Measurements from ENCODE around the gene FBXW8. TPM values are rescaled to one million over a fixed set of nuclear protein-coding genes. Genes with fewer than 3 reads are reported as not detected.

Gene FBXW8
- total RNA-seq, 4 donors from 2014 or later: 9.1 to 19.0 (median 13.5) TPM

GRCh38 chr12:117047810-117048584, 137.2 kb downstream of the FBXW8 start:
- Histone ChIP-seq H3K9me3 (no peaks in the 10 kb centered on the region), H3K27me3 (peaks cover 8% of the 10 kb centered on the region), H3K27ac (no peak overlapping the region), H3K36me3 (no peaks in the 10 kb centered on the region), H3K4me1 (peaks cover 8% of the 10 kb centered on the region), H3K4me3 (no peak overlapping the region)
- TF ChIP-seq CTCF (IDR thresholded peaks at IDR 0.05) (no peak), POLR2A (IDR thresholded peaks at IDR 0.05) (no peak), EP300 (IDR thresholded peaks at IDR 0.05) (no peak), POLR2AphosphoS5 (IDR thresholded peaks at IDR 0.05) (no peak)
- no peak for DNase-seq (ENCODE audit: low spot score in 2 of 2)
- WGBS: 60% methylated on average over 18 of the region's 18 CpGs

- Histone ChIP-seq H3K27me3 (peaks cover 8% of the 10 kb centered on the region), H3K9me3 (no peaks in the 10 kb centered on the region), H3K27ac (no peak overlapping the region), H3K4me3 (no peak overlapping the region), H3K4me1 (peaks cover 8% of the 10 kb centered on the region), H3K36me3 (no peaks in the 10 kb centered on the region)
- 80% methylated on average over 6 of the region's 9 CpGs for WGBS
- no peak for DNase-seq (ENCODE audit: low spot score in 2 of 2)
- no peak for TF ChIP-seq POLR2A (IDR thresholded peaks at IDR 0.05)
- TF ChIP-seq CTCF (IDR thresholded peaks at IDR 0.05): no peak
- TF ChIP-seq POLR2AphosphoS5 (IDR thresholded peaks at IDR 0.05): no peak
- no peak for TF ChIP-seq EP300 (IDR thresholded peaks at IDR 0.05)
Observed at GRCh38 chr12:117048585-117048904, 137.8 kb downstream of the FBXW8 start.

- WGBS: 92% methylated on average over 7 of the region's 11 CpGs
- Histone ChIP-seq H3K4me3 (no peak overlapping the region), H3K36me3 (no peaks in the 10 kb centered on the region), H3K27ac (no peak overlapping the region), H3K4me1 (peaks cover 8% of the 10 kb centered on the region), H3K9me3 (no peaks in the 10 kb centered on the region), H3K27me3 (peaks cover 8% of the 10 kb centered on the region)
- DNase-seq (ENCODE audit: low spot score in 2 of 2): no peak
- TF ChIP-seq EP300 (IDR thresholded peaks at IDR 0.05) (no peak), CTCF (IDR thresholded peaks at IDR 0.05) (no peak), POLR2AphosphoS5 (IDR thresholded peaks at IDR 0.05) (no peak), POLR2A (IDR thresholded peaks at IDR 0.05) (no peak)
Observed at GRCh38 chr12:117049295-117049694, 138.5 kb downstream of the FBXW8 start.

GRCh38 chr12:117050060-117050459, 139.3 kb downstream of the FBXW8 start:
- no peak for DNase-seq (ENCODE audit: low spot score in 2 of 2)
- no peak overlapping the region for H3K27ac ChIP-seq
- H3K4me3 ChIP-seq: no peak overlapping the region
- H3K36me3 ChIP-seq: no peaks in the 10 kb centered on the region
- 49% methylated on average over 5 of the region's 5 CpGs for WGBS
- H3K4me1 ChIP-seq: peaks cover 5% of the 10 kb centered on the region
- H3K27me3 ChIP-seq: peaks cover 13% of the 10 kb centered on the region
- no peaks in the 10 kb centered on the region for H3K9me3 ChIP-seq
- no peak for TF ChIP-seq CTCF (IDR thresholded peaks at IDR 0.05)
- no peak for TF ChIP-seq EP300 (IDR thresholded peaks at IDR 0.05)
- TF ChIP-seq POLR2AphosphoS5 (IDR thresholded peaks at IDR 0.05): no peak
- no peak for TF ChIP-seq POLR2A (IDR thresholded peaks at IDR 0.05)

- 89% methylated on average over 10 of the region's 10 CpGs for WGBS
- TF ChIP-seq POLR2A (IDR thresholded peaks at IDR 0.05) (no peak), CTCF (IDR thresholded peaks at IDR 0.05) (no peak), EP300 (IDR thresholded peaks at IDR 0.05) (no peak), POLR2AphosphoS5 (IDR thresholded peaks at IDR 0.05) (no peak)
- Histone ChIP-seq H3K27ac (no peak overlapping the region), H3K4me1 (peaks cover 3% of the 10 kb centered on the region), H3K36me3 (no peaks in the 10 kb centered on the region), H3K27me3 (peaks cover 11% of the 10 kb centered on the region), H3K9me3 (no peaks in the 10 kb centered on the region), H3K4me3 (no peak overlapping the region)
- DNase-seq (ENCODE audit: low spot score in 2 of 2): no peak
Observed at GRCh38 chr12:117051380-117051779, 140.6 kb downstream of the FBXW8 start.
